ENCODE measurements around the gene RIMS3. TPM values are rescaled to one million over a fixed set of nuclear protein-coding genes. Genes with fewer than 3 reads are reported as not detected.

Gene RIMS3
- total RNA-seq, 2 experiments from 2014 or later: 3.0 to 3.9 TPM

- H3K27me3 Mint-ChIP-seq: no peaks in the 10 kb centered on the region
- no peaks in the 10 kb centered on the region for H3K9me3 Mint-ChIP-seq
- ATAC-seq: no peak
- no peak overlapping the region for H3K27ac Mint-ChIP-seq
- H3K4me1 Mint-ChIP-seq (ENCODE audit: low read depth): no peaks in the 10 kb centered on the region
- no peak for TF ChIP-seq CTCF (IDR thresholded peaks at IDR 0.05)
- H3K36me3 Mint-ChIP-seq (ENCODE audit: low read depth): no peaks in the 10 kb centered on the region
- intact Hi-C loops (cut with micrococcal nuclease): no loop called here
- POLR2A ChIA-PET: no interaction called here
- no peak overlapping the region for H3K4me3 Mint-ChIP-seq
- CTCF ChIA-PET: no interaction called here
- no peak for DNase-seq
These were observed 47.4 kb downstream of the RIMS3 start for GRCh38 chr1:40618108-40618507.

GRCh38 chr1:40612345-40612831, 53.1 kb downstream of the RIMS3 start:
- no peak overlapping the region for H3K27ac Mint-ChIP-seq
- H3K9me3 Mint-ChIP-seq: no peaks in the 10 kb centered on the region
- H3K27me3 Mint-ChIP-seq: no peaks in the 10 kb centered on the region
- no peaks in the 10 kb centered on the region for H3K4me1 Mint-ChIP-seq (ENCODE audit: low read depth)
- ChIA-PET POLR2A (interaction anchor here (1.1 kb wide), 1 partner anchor 80 kb away, joined by 3 read pairs; no protein-coding TSS in a partner anchor), CTCF (interaction anchor here (0.6 to 1.4 kb wide), 17 partner anchors 9 to 340 kb away, joined by 3 to 7 read pairs (median 4); partner anchors contain the start of gene RIMS3)
- peak; percentile 97 for ATAC-seq
- H3K4me3 Mint-ChIP-seq: no peak overlapping the region
- intact Hi-C loops (cut with micrococcal nuclease): loop anchor here (5.0 kb wide), 3 partner anchors 55 to 340 kb away; partner anchors contain the start of gene RIMS3
- peak; percentile 82 for DNase-seq
- no peaks in the 10 kb centered on the region for H3K36me3 Mint-ChIP-seq (ENCODE audit: low read depth)
- TF ChIP-seq CTCF (IDR thresholded peaks at IDR 0.05): peak; percentile 86

DNA sequence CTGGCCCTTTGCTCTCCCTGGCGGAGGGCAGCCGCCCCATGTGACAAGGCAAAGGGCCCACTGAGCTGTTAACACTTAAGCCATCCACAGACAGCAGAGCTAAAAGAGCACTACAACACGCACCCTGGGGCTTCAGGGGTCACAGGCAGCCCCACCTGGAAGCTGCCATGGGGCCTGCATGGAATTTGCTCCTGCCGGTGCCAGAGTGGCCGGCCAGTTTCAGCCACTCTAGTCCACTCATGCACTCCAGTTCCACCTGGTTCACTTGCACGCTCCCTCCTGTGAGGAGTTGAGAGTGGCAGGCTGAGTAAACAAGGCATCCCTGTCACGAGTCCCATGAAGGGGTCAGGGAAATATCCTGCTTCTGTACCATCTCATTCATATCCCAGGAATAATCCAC, 55.3 kb downstream of the RIMS3 start:
- Mint-ChIP-seq H3K27ac (no peak overlapping the region), H3K4me1 (ENCODE audit: low read depth) (no peaks in the 10 kb centered on the region), H3K4me3 (no peak overlapping the region), H3K36me3 (ENCODE audit: low read depth) (no peaks in the 10 kb centered on the region), H3K9me3 (no peaks in the 10 kb centered on the region), H3K27me3 (no peaks in the 10 kb centered on the region)
- intact Hi-C loops (cut with micrococcal nuclease): loop anchor here (5.0 kb wide), 3 partner anchors 57 to 342 kb away; partner anchors contain the start of gene RIMS3
- ATAC-seq (no peak), DNase-seq (no peak)
- TF ChIP-seq CTCF (IDR thresholded peaks at IDR 0.05): no peak
- ChIA-PET POLR2A (interaction anchor here (0.6 to 0.7 kb wide), 2 partner anchors 14 to 26 kb away, joined by 3 to 6 read pairs; no protein-coding TSS in a partner anchor), CTCF (interaction anchor here (0.8 to 2.7 kb wide), 6 partner anchors 22 to 343 kb away, joined by 3 to 9 read pairs (median 3); no protein-coding TSS in a partner anchor)

- no peak overlapping the region for H3K27ac Mint-ChIP-seq
- no peaks in the 10 kb centered on the region for H3K4me1 Mint-ChIP-seq (ENCODE audit: low read depth)
- H3K9me3 Mint-ChIP-seq: no peaks in the 10 kb centered on the region
- ATAC-seq (no peak), DNase-seq (no peak)
- ChIA-PET POLR2A (no interaction called here), CTCF (interaction anchor here (2.3 kb wide), 1 partner anchor 242 kb away, joined by 6 read pairs; no protein-coding TSS in a partner anchor)
- intact Hi-C loops (cut with micrococcal nuclease): no loop called here
- no peaks in the 10 kb centered on the region for H3K36me3 Mint-ChIP-seq (ENCODE audit: low read depth)
- H3K27me3 Mint-ChIP-seq: no peaks in the 10 kb centered on the region
- no peak for TF ChIP-seq CTCF (IDR thresholded peaks at IDR 0.05)
- H3K4me3 Mint-ChIP-seq: no peak overlapping the region
These were observed 57.6 kb downstream of the RIMS3 start for GRCh38 chr1:40607921-40608320.

DNA sequence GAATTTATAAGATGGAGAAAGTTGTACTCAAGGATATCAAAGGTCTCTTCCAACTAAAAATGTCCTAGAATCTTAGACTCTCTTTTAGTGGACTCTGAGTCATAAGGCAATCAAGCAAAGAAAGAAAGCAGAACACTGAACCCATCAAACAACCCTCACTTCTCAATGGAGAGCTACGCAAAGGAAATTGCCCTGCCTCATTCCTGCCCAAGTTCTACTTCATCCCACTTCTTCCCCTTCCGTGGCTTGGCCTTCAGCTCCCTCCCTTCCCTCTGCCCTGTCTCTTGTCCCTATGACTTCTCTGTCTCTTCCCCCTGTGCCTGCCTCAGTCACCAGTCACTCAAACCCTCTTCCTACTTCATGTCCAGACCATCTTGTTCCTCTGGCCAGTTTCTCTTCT, 58.5 kb downstream of the RIMS3 start:
- Mint-ChIP-seq H3K9me3 (no peaks in the 10 kb centered on the region), H3K4me3 (no peak overlapping the region), H3K4me1 (ENCODE audit: low read depth) (no peaks in the 10 kb centered on the region), H3K27ac (no peak overlapping the region), H3K27me3 (no peaks in the 10 kb centered on the region), H3K36me3 (ENCODE audit: low read depth) (no peaks in the 10 kb centered on the region)
- ChIA-PET POLR2A (no interaction called here), CTCF (no interaction called here)
- ATAC-seq (no peak), DNase-seq (no peak)
- intact Hi-C loops (cut with micrococcal nuclease): no loop called here
- TF ChIP-seq CTCF (IDR thresholded peaks at IDR 0.05): no peak

Data from activated CD8-positive, alpha-beta T cell treated with anti-CD3 and anti-CD28 coated beads for 36 hours (primary cell).